ENCODE results near the gene HOTAIR. TPM values are rescaled to one million over a fixed set of nuclear protein-coding genes. Genes with fewer than 3 reads are reported as not detected.

Gene HOTAIR
- total and polyA plus RNA-seq, 7 donors = 0.23 to 0.53 (median 0.25) TPM; not detected in 4

DNA sequence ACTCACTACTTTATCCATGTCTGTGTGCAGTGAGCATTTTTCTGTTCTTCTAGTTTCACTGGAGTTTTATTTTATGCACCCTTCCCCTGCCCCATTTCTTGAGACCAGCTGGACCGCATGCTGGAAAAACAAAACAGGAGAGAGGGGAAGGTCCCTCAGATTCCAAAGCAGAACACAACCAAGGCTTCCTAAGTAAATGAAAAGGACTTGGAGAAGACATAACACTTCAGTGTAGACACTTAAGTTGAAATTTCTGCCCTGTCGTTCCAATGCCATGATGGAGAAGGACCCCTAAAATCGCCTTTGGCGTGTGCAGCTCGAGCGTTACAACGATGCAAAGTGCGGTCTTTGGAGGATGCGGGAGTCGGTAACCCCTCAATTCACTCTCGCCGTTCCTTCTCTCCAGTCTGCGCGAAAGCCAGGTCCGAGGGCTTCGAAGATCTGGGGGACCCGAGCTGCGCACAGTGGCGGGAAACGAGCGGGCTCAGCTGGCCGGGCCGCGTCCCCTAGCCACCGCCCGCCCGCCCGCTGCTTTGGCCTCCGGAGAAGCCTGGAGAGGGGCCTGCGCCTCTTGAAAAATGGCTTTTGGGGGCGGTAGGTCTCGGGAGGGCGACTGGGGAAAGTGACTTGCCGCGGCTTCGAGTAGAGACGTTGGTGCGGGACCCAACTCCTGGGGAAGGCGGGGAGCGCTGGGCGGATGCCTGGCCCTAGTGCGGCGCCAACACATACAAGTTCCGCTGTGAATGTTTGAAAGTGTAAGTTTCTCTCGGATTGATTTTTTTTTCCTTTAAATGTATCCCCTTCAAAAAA, 47.3 kb downstream of the HOTAIR start:
- no peak for ATAC-seq
- no peaks in the 10 kb centered on the region for H3K4me1 ChIP-seq

DNA sequence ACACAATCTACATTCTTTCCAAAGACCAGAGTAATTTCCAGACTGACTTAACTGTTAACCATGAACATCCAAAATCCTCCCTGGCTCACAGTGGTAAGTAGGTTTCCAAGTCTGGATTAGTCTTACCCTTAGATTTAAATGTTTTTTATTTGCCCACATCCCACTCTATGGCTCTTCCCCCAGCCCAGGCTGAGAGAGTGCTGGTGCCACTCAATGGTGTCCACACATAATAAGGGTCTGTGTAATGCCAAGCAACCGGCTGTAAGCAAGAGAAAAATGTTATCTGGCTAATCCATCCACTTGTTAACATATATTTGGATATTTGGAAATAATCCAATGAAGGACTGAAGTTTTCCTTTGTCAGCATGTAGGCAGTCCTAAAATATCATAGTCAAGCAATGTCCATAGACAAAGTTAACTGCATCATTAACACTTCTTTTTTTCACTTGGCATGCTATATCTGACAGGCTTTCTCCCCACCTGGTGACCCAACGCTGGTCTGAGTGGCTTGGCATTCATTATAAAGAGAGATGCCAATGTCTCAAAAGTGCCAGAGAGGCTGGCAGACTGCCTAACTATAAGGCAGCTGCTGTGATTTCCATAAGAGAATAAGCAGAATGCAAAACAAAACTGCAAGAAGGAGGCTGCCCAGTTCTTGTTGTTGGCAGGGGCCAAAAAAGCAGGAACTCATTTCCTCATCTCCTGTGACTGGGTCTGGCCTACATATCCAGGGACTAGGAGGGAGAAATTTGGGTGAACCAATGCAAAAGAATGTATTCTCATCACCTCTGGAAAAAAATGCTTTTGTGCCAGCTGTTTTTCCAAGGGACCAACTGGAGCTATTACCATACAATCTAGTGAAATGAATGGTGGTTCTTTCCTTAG, 50.0 kb downstream of the HOTAIR start:
- no peaks in the 10 kb centered on the region for H3K36me3 ChIP-seq (ENCODE audit: insufficient read depth in 1 of 2, low read depth in 1 of 2)
- DNase-seq = no peak
- ATAC-seq = no peak
- no peaks in the 10 kb centered on the region for H3K4me1 ChIP-seq
- 2 to 41% (median 21%) methylated on average over 2 of the region's 2 CpGs for WGBS, 3 donors
- peaks cover 6 to 74% (median 21%) of the 10 kb centered on the region in 3 donors for H3K27me3 ChIP-seq (ENCODE audit: insufficient read depth in 3 of 3, low read length in 2 of 3)
- no peak overlapping the region for H3K4me3 ChIP-seq
- H3K27ac ChIP-seq = no peak overlapping the region
- TF ChIP-seq, protein P1, sequence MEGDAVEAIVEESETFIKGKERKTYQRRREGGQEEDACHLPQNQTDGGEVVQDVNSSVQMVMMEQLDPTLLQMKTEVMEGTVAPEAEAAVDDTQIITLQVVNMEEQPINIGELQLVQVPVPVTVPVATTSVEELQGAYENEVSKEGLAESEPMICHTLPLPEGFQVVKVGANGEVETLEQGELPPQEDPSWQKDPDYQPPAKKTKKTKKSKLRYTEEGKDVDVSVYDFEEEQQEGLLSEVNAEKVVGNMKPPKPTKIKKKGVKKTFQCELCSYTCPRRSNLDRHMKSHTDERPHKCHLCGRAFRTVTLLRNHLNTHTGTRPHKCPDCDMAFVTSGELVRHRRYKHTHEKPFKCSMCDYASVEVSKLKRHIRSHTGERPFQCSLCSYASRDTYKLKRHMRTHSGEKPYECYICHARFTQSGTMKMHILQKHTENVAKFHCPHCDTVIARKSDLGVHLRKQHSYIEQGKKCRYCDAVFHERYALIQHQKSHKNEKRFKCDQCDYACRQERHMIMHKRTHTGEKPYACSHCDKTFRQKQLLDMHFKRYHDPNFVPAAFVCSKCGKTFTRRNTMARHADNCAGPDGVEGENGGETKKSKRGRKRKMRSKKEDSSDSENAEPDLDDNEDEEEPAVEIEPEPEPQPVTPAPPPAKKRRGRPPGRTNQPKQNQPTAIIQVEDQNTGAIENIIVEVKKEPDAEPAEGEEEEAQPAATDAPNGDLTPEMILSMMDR (IDR thresholded peaks at IDR 0.05) = no peak
- intact Hi-C loops (cut with DNase I) = no loop called here
- H3K9me3 ChIP-seq = no peaks in the 10 kb centered on the region

More for the DNA sequence above, 47.3 kb downstream of the HOTAIR start:
- TF ChIP-seq, protein P1 (IDR thresholded peaks at IDR 0.05) = no peak
- Histone ChIP-seq H3K4me3 (no peak overlapping the region), H3K27ac (no peak overlapping the region), H3K9me3 (no peaks in the 10 kb centered on the region), H3K36me3 (ENCODE audit: insufficient read depth in 1 of 2, low read depth in 1 of 2) (no peaks in the 10 kb centered on the region), H3K27me3 (ENCODE audit: insufficient read depth in 3 of 3, low read length in 2 of 3) (peaks cover 6 to 95% (median 29%) of the 10 kb centered on the region in 3 donors)
- WGBS, 3 donors = 34 to 50% (median 43%) methylated on average over 44 to 45 of the region's 45 CpGs
- peak in 1 of 2 donors; percentile 46 for DNase-seq
- intact Hi-C loops (cut with DNase I) = loop anchor here in 1 of 2 donors (1.0 kb wide), 1 partner anchor 9 kb away; no protein-coding TSS in a partner anchor

DNA sequence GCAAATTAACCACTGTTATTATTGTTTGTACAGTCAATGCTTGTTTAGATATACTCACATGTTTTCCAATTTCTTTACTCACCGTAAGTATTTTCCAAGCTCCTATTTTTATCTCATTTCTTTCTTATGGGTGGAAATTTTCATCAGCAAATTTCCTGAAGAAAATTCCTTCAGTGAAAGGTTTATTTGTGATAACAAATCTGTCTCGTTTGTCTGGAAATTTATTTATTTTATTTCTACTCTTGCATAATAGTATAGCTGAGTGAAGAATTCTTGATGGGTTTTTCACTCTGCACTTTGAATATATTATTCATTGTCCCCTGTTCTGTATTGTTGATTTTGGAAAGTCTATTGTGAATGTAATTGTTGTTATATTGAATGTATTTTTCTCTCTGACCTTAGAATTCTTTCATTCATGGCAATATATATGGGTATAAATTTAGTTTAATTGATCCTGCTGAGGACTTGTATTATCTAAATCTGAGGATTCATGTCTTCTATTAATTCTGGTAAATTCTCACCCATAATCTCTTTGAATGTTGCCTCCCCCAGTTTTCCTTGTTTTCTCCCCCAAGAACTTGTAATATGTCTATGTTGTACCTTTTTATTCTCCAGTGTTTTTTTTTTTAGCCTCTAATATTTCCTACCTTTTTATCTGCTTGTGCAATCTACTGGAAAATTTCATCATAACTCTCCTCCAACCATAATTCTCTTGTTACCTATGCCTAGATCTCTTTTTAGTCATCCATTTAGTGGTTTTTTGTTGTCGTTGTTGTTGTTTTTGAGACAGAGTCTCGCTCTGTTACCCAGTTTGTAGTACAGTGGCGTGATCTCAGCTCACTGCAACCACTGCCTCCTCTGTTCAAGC, 57.7 kb downstream of the HOTAIR start:
- H3K36me3 ChIP-seq (ENCODE audit: insufficient read depth in 1 of 2, low read depth in 1 of 2) = no peaks in the 10 kb centered on the region
- peaks cover 5 to 67% (median 11%) of the 10 kb centered on the region in 3 donors for H3K27me3 ChIP-seq (ENCODE audit: insufficient read depth in 3 of 3, low read length in 2 of 3)
- ATAC-seq (no peak), DNase-seq (no peak)
- no peak overlapping the region for H3K27ac ChIP-seq
- 83 to 87% (median 86%) methylated on average over 5 of the region's 5 CpGs for WGBS, 3 donors
- H3K4me3 ChIP-seq = no peak overlapping the region
- intact Hi-C loops (cut with DNase I) = no loop called here
- TF ChIP-seq, protein P1 (IDR thresholded peaks at IDR 0.05) = no peak
- no peaks in the 10 kb centered on the region for H3K4me1 ChIP-seq
- no peaks in the 10 kb centered on the region for H3K9me3 ChIP-seq

Other genes starting within 250 kb of the HOTAIR start
- gene CALCOCO1, start 247.5 kb downstream of the HOTAIR start, total RNA-seq = 100 to 1,000 TPM; 180 to 255 (median 189) TPM
- gene CALCOCO1, start 247.5 kb downstream of the HOTAIR start, polyA plus RNA-seq = 100 to 1,000 TPM in 2 of 3 donors, 10 to 100 TPM in 1; 41.1 to 125 (median 124) TPM
- gene CISTR, start 223.0 kb downstream of the HOTAIR start, total RNA-seq = not detected
- gene CISTR, start 223.0 kb downstream of the HOTAIR start, polyA plus RNA-seq = not detected
- gene HOXC13, start 36.1 kb downstream of the HOTAIR start, total RNA-seq = not detected
- gene HOXC13, start 36.1 kb downstream of the HOTAIR start, polyA plus RNA-seq = under 1 TPM in 1 of 3 donors, not detected in 2; 0.23 TPM
- not detected for gene HOXC12, start 20.1 kb downstream of the HOTAIR start, total RNA-seq
- under 1 TPM in 2 of 3 donors, not detected in 1; under 0.01 to 0.01 TPM for gene HOXC12, start 20.1 kb downstream of the HOTAIR start, polyA plus RNA-seq
- gene HOXC11, start 1.8 kb downstream of the HOTAIR start, total RNA-seq = under 1 TPM in 2 of 4 donors, not detected in 2; 0.34 to 0.82 TPM
- gene HOXC11, start 1.8 kb downstream of the HOTAIR start, polyA plus RNA-seq = 1 to 10 TPM in 1 of 3 donors, under 1 TPM in 2; 0.66 to 2.2 (median 0.95) TPM
- 10 to 100 TPM in 2 of 4 donors, 1 to 10 TPM in 2; 3.0 to 79.4 (median 34.3) TPM for gene HOXC10, start 10.2 kb upstream of the HOTAIR start, total RNA-seq
- gene HOXC10, start 10.2 kb upstream of the HOTAIR start, polyA plus RNA-seq = 100 to 1,000 TPM in 1 of 3 donors, 10 to 100 TPM in 2; 43.4 to 129 (median 74.1) TPM
- gene HOXC9, start 25.2 kb upstream of the HOTAIR start, total RNA-seq = 10 to 100 TPM in 2 of 4 donors, 1 to 10 TPM in 2; 6.4 to 14.6 (median 9.2) TPM
- gene HOXC9, start 25.2 kb upstream of the HOTAIR start, polyA plus RNA-seq = 10 to 100 TPM in 2 of 3 donors, 1 to 10 TPM in 1; 8.8 to 31.1 (median 16.4) TPM
- 10 to 100 TPM in 1 of 4 donors, 1 to 10 TPM in 3; 6.7 to 10.2 (median 9.0) TPM for gene HOXC8, start 34.0 kb upstream of the HOTAIR start, total RNA-seq
- gene HOXC8, start 34.0 kb upstream of the HOTAIR start, polyA plus RNA-seq = 1 to 10 TPM; 1.6 to 8.8 (median 3.3) TPM
- gene HOXC6, start 53.5 kb upstream of the HOTAIR start, total RNA-seq = 10 to 100 TPM in 2 of 4 donors, 1 to 10 TPM in 2; 5.2 to 23.6 (median 12.5) TPM
- gene HOXC6, start 53.5 kb upstream of the HOTAIR start, polyA plus RNA-seq = 1 to 10 TPM; 2.2 to 9.5 (median 4.7) TPM
- 1 to 10 TPM in 2 of 4 donors, under 1 TPM in 2; 0.25 to 3.3 (median 1.1) TPM for gene HOXC5, start 58.1 kb upstream of the HOTAIR start, total RNA-seq
- under 1 TPM; 0.03 to 0.58 (median 0.04) TPM for gene HOXC5, start 58.1 kb upstream of the HOTAIR start, polyA plus RNA-seq
- gene HOXC4, start 78.9 kb upstream of the HOTAIR start, total RNA-seq = 1 to 10 TPM; 1.6 to 4.7 (median 2.6) TPM
- gene HOXC4, start 78.9 kb upstream of the HOTAIR start, polyA plus RNA-seq = 1 to 10 TPM in 2 of 3 donors, under 1 TPM in 1; 0.72 to 1.4 (median 1.1) TPM
- gene SMUG1, start 214.0 kb upstream of the HOTAIR start, total RNA-seq = 10 to 100 TPM; 16.4 to 25.7 (median 19.7) TPM
- 10 to 100 TPM; 28.2 to 49.2 (median 36.5) TPM for gene SMUG1, start 214.0 kb upstream of the HOTAIR start, polyA plus RNA-seq

Data from psoas muscle (tissue), 8 donors.